HG02852 (cell line): ENCODE data around the gene RSPO4.

Experiments
- ATAC-seq: cut with Tn5 transposase; IDR thresholded peaks from one replicate; pipeline ENCODE4 v1.9.1; 2021; ENCODE audit warnings: mild to moderate bottlenecking, moderate library complexity; ENCODE audit not compliant: unreplicated experiment

The RSPO4 gene

GRCh38 chr20:944774-945410 is 57.2 kb downstream of the RSPO4 start:
- ATAC-seq: no peak

- no peak for ATAC-seq
Measured at GRCh38 chr20:944148-944547, 58.0 kb downstream of the RSPO4 start.

- ATAC-seq: no peak
Measured at GRCh38 chr20:942611-943010, 59.5 kb downstream of the RSPO4 start.

- no peak for ATAC-seq
Measured at GRCh38 chr20:940926-941325, 61.2 kb downstream of the RSPO4 start.

- no peak for ATAC-seq
Measured at GRCh38 chr20:939606-940005, 62.5 kb downstream of the RSPO4 start.

GRCh38 chr20:934186-934840 is 67.8 kb downstream of the RSPO4 start:
- ATAC-seq: no peak

- ATAC-seq: no peak
Measured at GRCh38 chr20:933029-933428, 69.1 kb downstream of the RSPO4 start.

- no peak for ATAC-seq
Measured at GRCh38 chr20:931401-931800, 70.7 kb downstream of the RSPO4 start.

- ATAC-seq: no peak
Measured at GRCh38 chr20:926670-927069, 75.4 kb downstream of the RSPO4 start.

- ATAC-seq: no peak
Measured at GRCh38 chr20:925516-925915, 76.6 kb downstream of the RSPO4 start.

GRCh38 chr20:924639-925038 is 77.5 kb downstream of the RSPO4 start:
- no peak for ATAC-seq

GRCh38 chr20:922781-923180 is 79.3 kb downstream of the RSPO4 start:
- no peak for ATAC-seq

- no peak for ATAC-seq
Measured at GRCh38 chr20:921068-921467, 81.0 kb downstream of the RSPO4 start.

GRCh38 chr20:920311-920710 is 81.8 kb downstream of the RSPO4 start:
- ATAC-seq: no peak

GRCh38 chr20:919491-919916 is 82.6 kb downstream of the RSPO4 start:
- ATAC-seq: no peak

GRCh38 chr20:917416-917815 is 84.7 kb downstream of the RSPO4 start:
- no peak for ATAC-seq

- no peak for ATAC-seq
Measured at GRCh38 chr20:916825-917224, 85.3 kb downstream of the RSPO4 start.

- no peak for ATAC-seq
Measured at GRCh38 chr20:916125-916799, 85.8 kb downstream of the RSPO4 start, which contains the start of gene ANGPT4. TSS of gene ANGPT4 (minus strand) at chr20:916334. CDS start at chr20:916214, 120 bp downstream.

GRCh38 chr20:914727-915498 is 87.2 kb downstream of the RSPO4 start:
- ATAC-seq: no peak

- ATAC-seq: no peak
Measured at GRCh38 chr20:913306-913849, 88.7 kb downstream of the RSPO4 start.
